Osteoblast (primary cell): Measurements from ENCODE around the gene SEC61B. TPM values are rescaled to one million over a fixed set of nuclear protein-coding genes. Genes with fewer than 3 reads are reported as not detected.

Experiments used
- DNase-seq: peaks from one replicate; pipeline ENCODE4 v3.0.0; 2011; ENCODE audit warnings: low spot score, mixed read lengths; ENCODE audit not compliant: insufficient read length; ENCODE audit errors: missing footprints
- H2AFZ ChIP-seq: 2 replicates; pipeline ENCODE4 v1.6.0; 2011; ENCODE audit warnings: mild to moderate bottlenecking, low read length
- H3K27ac ChIP-seq: 2 replicates; pipeline ENCODE4 v1.5.1; 2011; ENCODE audit warnings: mild to moderate bottlenecking, low read depth, low read length, moderate library complexity
- H3K27me3 ChIP-seq: 2 replicates; pipeline ENCODE4 v1.6.0; 2012; ENCODE audit warnings: mild to moderate bottlenecking, control low read depth, inconsistent platforms, low read length, moderate library complexity; ENCODE audit not compliant: insufficient read depth
- H3K36me3 ChIP-seq: 2 replicates; pipeline ENCODE4 v1.5.1; 2011; ENCODE audit warnings: mild to moderate bottlenecking, low read length, control low read depth, moderate library complexity; ENCODE audit not compliant: insufficient read depth
- H3K4me1 ChIP-seq: 2 replicates; pipeline ENCODE4 v1.5.1; 2011; ENCODE audit warnings: mild to moderate bottlenecking, low read length, control low read depth, moderate library complexity; ENCODE audit not compliant: insufficient read depth
- H3K4me2 ChIP-seq: 2 replicates; pipeline ENCODE4 v1.6.0; 2011; ENCODE audit warnings: mild to moderate bottlenecking, low read length; ENCODE audit not compliant: insufficient read depth
- H3K4me3 ChIP-seq: fragments of 200-600 bp; sonication (generic); 3 replicates; pipeline ENCODE4 v1.5.1; 2012; ENCODE audit warnings: mild to moderate bottlenecking, low read length, inconsistent platforms; ENCODE audit not compliant: insufficient read depth
- H3K79me2 ChIP-seq: 2 replicates; pipeline ENCODE4 v1.6.0; 2012; ENCODE audit warnings: mild to moderate bottlenecking, low read length, control low read depth, inconsistent platforms; ENCODE audit not compliant: insufficient read depth
- H3K9me3 ChIP-seq: 2 replicates; pipeline ENCODE4 v1.5.1; 2011; ENCODE audit warnings: low read depth, low read length, control low read depth
- H4K20me1 ChIP-seq: 2 replicates; pipeline ENCODE4 v1.6.0; 2012; ENCODE audit warnings: mild to moderate bottlenecking, low read length, control low read depth; ENCODE audit not compliant: insufficient read depth
- total RNA-seq: library from RNA; depleted of rRNA; stranded (reverse); fragments of >200 nt; gene quantifications from 2 replicates; pipeline ENCODE4 v1.2.3, GENCODE V29; 2012
- TF ChIP-seq, protein P1 (sequence below): IDR thresholded peaks from 2 replicates; pipeline ENCODE4 v1.5.1; 2011; ENCODE audit warnings: mild to moderate bottlenecking, low read depth, low read length, moderate library complexity; ENCODE audit errors: extremely low read depth

The SEC61B gene
- total RNA-seq, 1 donor = 73.1 TPM

DNA sequence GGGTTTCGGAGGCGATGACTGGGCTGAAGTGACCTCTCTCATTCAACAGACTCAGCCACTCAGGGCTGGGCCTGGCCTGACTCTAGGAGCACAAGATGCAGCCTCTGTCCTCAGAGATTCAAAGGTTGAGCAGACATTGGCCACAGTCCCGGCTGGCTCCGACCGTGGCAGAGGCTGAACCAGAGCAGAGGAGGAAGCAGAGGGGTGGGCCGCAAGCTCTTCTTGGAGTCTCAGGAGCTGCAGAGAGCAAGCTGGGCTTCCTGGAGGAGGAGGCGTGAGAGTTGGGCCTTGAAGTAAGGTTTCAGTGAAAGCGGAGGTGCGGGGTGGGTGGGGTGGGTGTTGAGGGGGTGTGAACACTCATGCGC, 38.0 kb upstream of the SEC61B start:
- Histone ChIP-seq H3K9me3 (no peaks in the 10 kb centered on the region), H3K79me2 (no peaks in the 10 kb centered on the region), H2AFZ (peak overlapping the region; percentile 98), H4K20me1 (no peaks in the 10 kb centered on the region), H3K4me2 (peak overlapping the region; percentile 90), H3K27me3 (peaks cover 32% of the 10 kb centered on the region), H3K27ac (no peak overlapping the region), H3K36me3 (no peaks in the 10 kb centered on the region), H3K4me3 (no peak overlapping the region), H3K4me1 (peaks cover 7% of the 10 kb centered on the region)
- TF ChIP-seq, protein P1, sequence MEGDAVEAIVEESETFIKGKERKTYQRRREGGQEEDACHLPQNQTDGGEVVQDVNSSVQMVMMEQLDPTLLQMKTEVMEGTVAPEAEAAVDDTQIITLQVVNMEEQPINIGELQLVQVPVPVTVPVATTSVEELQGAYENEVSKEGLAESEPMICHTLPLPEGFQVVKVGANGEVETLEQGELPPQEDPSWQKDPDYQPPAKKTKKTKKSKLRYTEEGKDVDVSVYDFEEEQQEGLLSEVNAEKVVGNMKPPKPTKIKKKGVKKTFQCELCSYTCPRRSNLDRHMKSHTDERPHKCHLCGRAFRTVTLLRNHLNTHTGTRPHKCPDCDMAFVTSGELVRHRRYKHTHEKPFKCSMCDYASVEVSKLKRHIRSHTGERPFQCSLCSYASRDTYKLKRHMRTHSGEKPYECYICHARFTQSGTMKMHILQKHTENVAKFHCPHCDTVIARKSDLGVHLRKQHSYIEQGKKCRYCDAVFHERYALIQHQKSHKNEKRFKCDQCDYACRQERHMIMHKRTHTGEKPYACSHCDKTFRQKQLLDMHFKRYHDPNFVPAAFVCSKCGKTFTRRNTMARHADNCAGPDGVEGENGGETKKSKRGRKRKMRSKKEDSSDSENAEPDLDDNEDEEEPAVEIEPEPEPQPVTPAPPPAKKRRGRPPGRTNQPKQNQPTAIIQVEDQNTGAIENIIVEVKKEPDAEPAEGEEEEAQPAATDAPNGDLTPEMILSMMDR = no peak
- no peak for DNase-seq

DNA sequence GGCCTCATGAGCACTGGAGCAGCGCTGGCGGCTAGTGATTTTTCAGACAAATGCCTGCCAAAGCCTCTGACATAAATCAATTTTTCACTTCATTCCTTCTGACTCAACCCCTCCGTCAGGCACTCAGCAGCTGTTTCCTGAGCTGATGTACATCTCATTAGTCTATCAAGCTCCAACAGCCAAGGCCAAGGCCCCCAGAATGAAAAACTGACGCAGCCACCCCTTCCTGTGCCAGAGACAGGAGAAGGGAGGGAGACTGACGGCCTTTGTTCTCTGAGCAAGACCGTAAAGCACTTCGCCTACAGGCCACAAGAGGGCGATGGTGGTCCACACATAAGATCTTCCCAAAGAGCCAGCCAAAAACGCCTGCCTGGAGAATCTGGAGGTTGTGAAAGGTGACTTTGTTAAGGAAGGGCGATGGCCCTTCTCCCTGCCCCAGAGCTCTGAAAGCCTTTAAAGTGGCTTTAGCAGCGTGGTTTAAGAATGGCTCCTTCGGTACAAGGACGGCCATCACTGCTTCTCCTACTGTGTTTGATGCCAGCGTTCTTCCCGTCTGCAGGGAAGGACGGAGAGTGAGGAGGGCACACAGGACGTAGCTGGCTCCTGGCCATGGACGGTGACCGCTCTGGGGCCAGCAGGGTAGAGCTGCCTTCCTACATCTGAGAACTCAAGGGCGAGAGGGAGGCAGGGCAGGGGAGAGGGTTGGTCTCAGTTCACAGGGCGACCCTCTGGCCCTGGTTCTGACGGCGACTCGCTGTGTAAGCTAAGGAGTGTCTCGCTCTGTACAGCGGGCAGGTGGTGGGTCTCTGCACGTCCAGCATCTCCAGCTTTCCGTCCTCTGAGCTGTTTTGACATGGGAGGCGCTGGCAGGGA, 37.4 kb upstream of the SEC61B start:
- no peaks in the 10 kb centered on the region for H4K20me1 ChIP-seq
- no peaks in the 10 kb centered on the region for H3K9me3 ChIP-seq
- peaks cover 7% of the 10 kb centered on the region for H3K4me1 ChIP-seq
- H3K4me3 ChIP-seq = peak overlapping the region; percentile 70
- DNase-seq = peak; percentile 90
- peaks cover 37% of the 10 kb centered on the region for H3K27me3 ChIP-seq
- no peak overlapping the region for H3K27ac ChIP-seq
- no peaks in the 10 kb centered on the region for H3K36me3 ChIP-seq
- TF ChIP-seq, protein P1 = peak; percentile 98
- H3K4me2 ChIP-seq = peak overlapping the region; percentile 90
- H3K79me2 ChIP-seq = no peaks in the 10 kb centered on the region
- H2AFZ ChIP-seq = peak overlapping the region; percentile 98

DNA sequence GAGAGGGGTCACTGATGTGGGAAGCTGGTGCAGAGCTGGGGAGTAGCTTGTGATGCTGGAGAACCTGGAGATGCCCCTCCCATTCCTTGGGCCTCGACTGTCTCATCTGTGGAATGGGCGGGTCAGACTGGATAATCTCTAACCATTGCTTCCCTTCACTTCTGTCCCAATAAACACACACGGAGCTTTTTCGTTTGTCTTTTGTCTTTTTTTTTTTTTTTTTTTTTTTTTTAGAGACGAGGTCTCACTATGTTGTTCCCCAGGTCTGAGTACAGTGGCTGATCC, 36.8 kb upstream of the SEC61B start:
- H4K20me1 ChIP-seq = no peaks in the 10 kb centered on the region
- H3K27ac ChIP-seq = no peak overlapping the region
- H3K4me3 ChIP-seq = peak overlapping the region; percentile 70
- peak overlapping the region; percentile 98 for H2AFZ ChIP-seq
- DNase-seq = no peak
- H3K79me2 ChIP-seq = no peaks in the 10 kb centered on the region
- no peaks in the 10 kb centered on the region for H3K36me3 ChIP-seq
- H3K27me3 ChIP-seq = peaks cover 37% of the 10 kb centered on the region
- peak overlapping the region; percentile 90 for H3K4me2 ChIP-seq
- TF ChIP-seq, protein P1 = no peak
- H3K9me3 ChIP-seq = no peaks in the 10 kb centered on the region
- H3K4me1 ChIP-seq = peaks cover 7% of the 10 kb centered on the region

DNA sequence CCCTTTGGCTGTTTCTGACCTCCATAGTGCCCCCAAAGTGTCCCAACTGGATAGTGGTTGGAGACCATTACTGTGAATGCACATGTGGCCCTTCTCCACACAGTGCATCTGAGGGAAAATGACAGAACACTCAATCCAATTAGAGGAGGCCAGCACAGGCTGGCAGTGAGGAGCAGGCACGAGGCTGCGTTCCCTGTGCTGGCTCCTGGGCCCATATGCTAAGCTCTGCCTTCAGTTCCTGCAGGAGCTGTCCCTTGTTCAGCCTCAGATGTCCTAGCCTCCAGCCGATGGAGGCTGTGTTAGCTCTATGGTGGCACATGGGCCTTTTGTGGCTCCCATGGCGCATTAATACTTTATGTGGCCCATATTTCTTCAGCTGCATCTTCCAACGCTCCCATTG, 36.1 kb upstream of the SEC61B start:
- Histone ChIP-seq H3K27ac (no peak overlapping the region), H4K20me1 (no peaks in the 10 kb centered on the region), H3K79me2 (no peaks in the 10 kb centered on the region), H3K4me3 (no peak overlapping the region), H3K9me3 (no peaks in the 10 kb centered on the region), H3K27me3 (peaks cover 37% of the 10 kb centered on the region), H2AFZ (no peak overlapping the region), H3K36me3 (no peaks in the 10 kb centered on the region), H3K4me2 (no peak overlapping the region), H3K4me1 (peaks cover 7% of the 10 kb centered on the region)
- TF ChIP-seq, protein P1 = no peak
- DNase-seq = no peak
